A549 (cell line): ENCODE measurements around the gene SMARCAL1. TPM values are rescaled to one million over a fixed set of nuclear protein-coding genes. Genes with fewer than 3 reads are reported as not detected.

ENCODE experiments used
- ATAC-seq, 2 experiments: fragments of 200-7000 bp in 1 of 2; fragments of >200 bp in 1 of 2; cut with Nextera tagmentation in 1 of 2; cut with Tn5 transposase in 1 of 2; 3 replicates each; pipeline versions ENCODE4 v1.8.0 to v1.9.1; 2018 to 2020; ENCODE audit warnings: mild to moderate bottlenecking in 1 of 2, moderate library complexity in 1 of 2
- CTCF ChIA-PET: fragments of 300-600 bp; sonication (Branson Sonifier 250); formaldehyde crosslinking; extraction: SDS; loops from one replicate; lab custom pipeline; 2021; ENCODE audit warnings: antibody characterized with exemption, inconsistent platforms; lab: Yijun Ruan, JAX
- POLR2A ChIA-PET: fragments of 350-600 bp; formaldehyde crosslinking; extraction: SDS; loops from one replicate; lab custom pipeline; 2021; ENCODE audit warnings: antibody characterized with exemption, inconsistent platforms; lab: Yijun Ruan, JAX
- DNase-seq, 2 experiments: peaks; one replicate each; pipeline versions ENCODE4 v3.0.0 to v3.0.0-alpha.2; 2011 to 2016; ENCODE audit warnings: low read depth in 1 of 2, low spot score in 1 of 2
- FAIRE-seq: peaks from 2 replicates; lab custom pipeline; 2011; peaks lifted over from hg19 to GRCh38; lab: Jason Lieb, UNC
- H3K27ac ChIP-seq, 2 experiments: fragments of >200 bp; sonication (Bioruptor Twin); formaldehyde crosslinking; 3 replicates each; pipeline ENCODE4 v1.5.1; 2016 to 2017
- H3K4me1 ChIP-seq: fragments of >200 bp; sonication (Bioruptor Twin); formaldehyde crosslinking; 3 replicates; pipeline ENCODE4 v1.6.1; 2016
- H3K4me2 ChIP-seq: fragments of >200 bp; sonication (Bioruptor Twin); formaldehyde crosslinking; 3 replicates; pipeline ENCODE4 v1.6.1; 2016
- H3K4me3 ChIP-seq: fragments of >200 bp; sonication (Bioruptor Twin); formaldehyde crosslinking; 3 replicates; pipeline ENCODE4 v1.5.1; 2016
- H3K9me3 ChIP-seq: fragments of >200 bp; sonication (Bioruptor Twin); formaldehyde crosslinking; 3 replicates; pipeline ENCODE4 v1.6.1; 2016
- CBX8 ChIP-seq: fragments of 200-600 bp; sonication (generic); IDR thresholded peaks from 2 replicates; pipeline ENCODE4 v1.6.1; 2016
- CHD2 ChIP-seq: fragments of 150-350 bp; IDR thresholded peaks from 2 replicates; pipeline ENCODE4 v1.6.1; 2014; ENCODE audit warnings: low read length; ENCODE audit not compliant: partially characterized antibody
- CHD4 ChIP-seq: fragments of 200-600 bp; sonication (generic); IDR thresholded peaks from 2 replicates; pipeline ENCODE4 v1.6.1; 2016; ENCODE audit warnings: antibody characterized with exemption, mild to moderate bottlenecking, borderline replicate concordance
- EHF ChIP-seq: fragments of 250-450 bp; sonication (Bioruptor Pico); IDR thresholded peaks from 2 replicates; pipeline ENCODE4 v1.5.0; 2020; ENCODE audit warnings: mild to moderate bottlenecking
- EP300 ChIP-seq, 2 experiments: fragments of >200 bp; sonication (Bioruptor Twin); formaldehyde crosslinking; IDR thresholded peaks; 2 replicates in 1 of 2; 3 replicates in 1 of 2; pipeline ENCODE4 v1.6.1; 2016 to 2017
- FOSL2 ChIP-seq, 2 experiments: fragments of 450-650 bp in 1 of 2; fragments of >200 bp in 1 of 2; sonication (Bioruptor Twin) in 1 of 2; formaldehyde crosslinking; IDR thresholded peaks; 2 replicates each; pipeline versions ENCODE4 v1.5.0 to v1.6.1; 2016 to 2020; ENCODE audit warnings: mild to moderate bottlenecking in 1 of 2, moderate library complexity in 1 of 2
- GATA3 ChIP-seq: IDR thresholded peaks from 2 replicates; pipeline ENCODE4 v1.6.1; 2012; ENCODE audit warnings: borderline replicate concordance
- HDAC2 ChIP-seq: fragments of 200-600 bp; sonication (generic); IDR thresholded peaks from 2 replicates; pipeline ENCODE4 v1.6.1; 2016
- HEYL ChIP-seq: fragments of 250-450 bp; sonication (Bioruptor Pico); IDR thresholded peaks from 2 replicates; pipeline ENCODE4 v1.8.0; 2021; ENCODE audit warnings: mild to moderate bottlenecking, moderate library complexity
- HOXB13 ChIP-seq: fragments of 250-450 bp; sonication (Bioruptor Pico); IDR thresholded peaks from 2 replicates; pipeline ENCODE4 v1.5.0; 2020; ENCODE audit warnings: low read depth, mild to moderate bottlenecking, moderate library complexity
- HOXB5 ChIP-seq: fragments of 250-450 bp; sonication (Bioruptor Pico); IDR thresholded peaks from 2 replicates; pipeline ENCODE4 v1.5.0; 2020; ENCODE audit warnings: mild to moderate bottlenecking, moderate library complexity
- JUN ChIP-seq, 2 experiments: fragments of >200 bp; sonication (Bioruptor Twin); formaldehyde crosslinking; IDR thresholded peaks; 2 replicates in 1 of 2; 3 replicates in 1 of 2; pipeline ENCODE4 v1.6.1; 2016 to 2017
- KDM1A ChIP-seq: fragments of 200-600 bp; sonication (generic); IDR thresholded peaks from 2 replicates; pipeline ENCODE4 v1.6.1; 2016; ENCODE audit warnings: low read depth, mild to moderate bottlenecking
- MAFK ChIP-seq: fragments of 450-650 bp; IDR thresholded peaks from 2 replicates; pipeline ENCODE4 v1.6.1; 2014; ENCODE audit not compliant: partially characterized antibody
- POLR2A ChIP-seq: IDR thresholded peaks from 2 replicates; pipeline ENCODE4 v1.6.1; 2012; ENCODE audit warnings: mild to moderate bottlenecking, low read length
- POLR2AphosphoS2 ChIP-seq: conservative IDR thresholded peaks from 2 replicates; pipeline ENCODE4 v1.6.1; 2012; ENCODE audit warnings: low read length, improper control_type of control experiment, inconsistent platforms
- RARB ChIP-seq: fragments of 250-450 bp; sonication (Bioruptor Pico); IDR thresholded peaks from 2 replicates; pipeline ENCODE4 v1.8.0; 2021; ENCODE audit warnings: mild to moderate bottlenecking, moderate library complexity
- RCOR1 ChIP-seq: fragments of 150-350 bp; IDR thresholded peaks from 2 replicates; pipeline ENCODE4 v1.6.1; 2014; ENCODE audit warnings: antibody characterized with exemption, low read length, low read depth
- RFX5 ChIP-seq: fragments of 450-650 bp; IDR thresholded peaks from 2 replicates; pipeline ENCODE4 v1.7.1; 2014; ENCODE audit warnings: antibody characterized with exemption, mild to moderate bottlenecking, moderate library complexity
- SMC3 ChIP-seq: fragments of >200 bp; sonication (Bioruptor Twin); formaldehyde crosslinking; IDR thresholded peaks from 3 replicates; pipeline ENCODE4 v1.6.1; 2018; ENCODE audit warnings: inconsistent platforms
- WGBS: methylation state at CpG from one replicate; pipeline ENCODE4 v1.1.6; 2017; ENCODE audit errors: missing lambda C conversion rate; 5-methylcytosine and 5-hydroxymethylcytosine counted together
- polyA plus RNA-seq, 4 experiments: library from polyadenylated mRNA; depleted of rRNA in 3 of 4; stranded (reverse); fragments of >200 nt; fragmentation: RNase III in 1 of 4; extraction: RNeasy Plus Mini Kit Qiagen cat#74134 plus additional on column Dnase treatment in 1 of 4; gene quantifications; 2 replicates in 3 of 4; 3 replicates in 1 of 4; pipeline ENCODE4 v1.2.3, GENCODE V29; 2011 to 2017
- TF ChIP-seq, protein P1 (sequence below): fragments of >200 bp; sonication (Bioruptor Twin); formaldehyde crosslinking; IDR thresholded peaks from 3 replicates; pipeline ENCODE4 v1.5.1; 2016
- TF ChIP-seq, protein P2 (sequence below): fragments of 250-450 bp; sonication (Bioruptor Pico); IDR thresholded peaks from 2 replicates; pipeline ENCODE4 v1.5.0; 2021; ENCODE audit warnings: mild to moderate bottlenecking, moderate library complexity, borderline replicate concordance
- TF ChIP-seq, protein P3 (sequence below): IDR thresholded peaks from 2 replicates; pipeline ENCODE4 v1.6.1; 2012; ENCODE audit warnings: low read depth, borderline replicate concordance
- TF ChIP-seq, protein P4 (sequence below): fragments of 150-350 bp; IDR thresholded peaks from 2 replicates; pipeline ENCODE4 v1.6.1; 2014; ENCODE audit warnings: low read depth, mild to moderate bottlenecking, low read length
- TF ChIP-seq, protein P5 (sequence below): fragments of >200 bp; sonication (Bioruptor Twin); formaldehyde crosslinking; IDR thresholded peaks from 2 replicates; pipeline ENCODE4 v1.6.1; 2016

SMARCAL1 gene
- polyA plus RNA-seq, 2 of the 4 experiments (the other 2 are of a cell fraction) = 18.4 to 28.7 TPM

DNA sequence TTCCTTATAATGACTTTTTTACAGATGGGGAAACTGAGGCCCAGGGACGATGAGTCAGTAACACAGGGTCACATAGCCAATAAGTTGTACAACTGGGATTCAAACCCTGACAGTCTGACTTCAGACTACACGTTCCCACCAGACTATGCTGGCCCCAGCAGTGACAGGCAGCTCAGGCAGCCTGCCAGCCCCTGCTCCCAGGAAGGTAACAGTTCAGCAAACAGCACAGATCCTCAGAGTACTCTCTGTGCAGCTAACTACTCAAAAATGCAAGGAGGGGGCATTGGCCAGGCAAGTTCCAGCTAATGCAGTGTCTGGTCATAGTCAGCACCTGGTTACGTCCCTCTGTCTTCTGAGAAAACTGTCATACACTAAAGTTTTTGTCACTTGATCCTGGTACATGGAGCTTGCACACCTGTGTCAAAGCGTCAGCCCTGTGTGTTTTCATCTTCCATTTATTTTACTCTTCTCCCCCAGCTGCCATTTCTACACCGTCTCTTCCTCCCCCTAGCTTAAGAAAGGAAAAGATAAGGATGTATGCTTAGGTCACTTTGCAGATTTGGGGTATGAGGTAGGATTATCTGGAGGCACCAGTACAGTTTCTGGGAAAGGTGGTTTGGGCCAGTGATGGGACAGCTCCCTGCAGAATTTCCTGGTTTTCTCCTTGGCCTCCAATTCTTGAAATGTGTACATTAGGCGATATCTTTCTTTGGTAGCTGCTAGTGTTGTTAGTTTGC, 4.5 kb downstream of the SMARCAL1 start:
- TF ChIP-seq MAFK (no peak), RCOR1 (no peak), POLR2AphosphoS2 (no peak), KDM1A (no peak), CHD2 (no peak), FOSL2 (IDR thresholded peaks at IDR 0.05) (no peak), FOSL2 (CRISPR knock-in tag; IDR thresholded peaks at IDR 0.05) (no peak), HEYL (no peak), HDAC2 (no peak), EP300 (IDR thresholded peaks at IDR 0.05) (no peak), CHD4 (no peak), CBX8 (no peak), RARB (CRISPR knock-in tag) (no peak), HOXB5 (CRISPR knock-in tag) (no peak), RFX5 (no peak), POLR2A (no peak)
- TF ChIP-seq, protein P1, sequence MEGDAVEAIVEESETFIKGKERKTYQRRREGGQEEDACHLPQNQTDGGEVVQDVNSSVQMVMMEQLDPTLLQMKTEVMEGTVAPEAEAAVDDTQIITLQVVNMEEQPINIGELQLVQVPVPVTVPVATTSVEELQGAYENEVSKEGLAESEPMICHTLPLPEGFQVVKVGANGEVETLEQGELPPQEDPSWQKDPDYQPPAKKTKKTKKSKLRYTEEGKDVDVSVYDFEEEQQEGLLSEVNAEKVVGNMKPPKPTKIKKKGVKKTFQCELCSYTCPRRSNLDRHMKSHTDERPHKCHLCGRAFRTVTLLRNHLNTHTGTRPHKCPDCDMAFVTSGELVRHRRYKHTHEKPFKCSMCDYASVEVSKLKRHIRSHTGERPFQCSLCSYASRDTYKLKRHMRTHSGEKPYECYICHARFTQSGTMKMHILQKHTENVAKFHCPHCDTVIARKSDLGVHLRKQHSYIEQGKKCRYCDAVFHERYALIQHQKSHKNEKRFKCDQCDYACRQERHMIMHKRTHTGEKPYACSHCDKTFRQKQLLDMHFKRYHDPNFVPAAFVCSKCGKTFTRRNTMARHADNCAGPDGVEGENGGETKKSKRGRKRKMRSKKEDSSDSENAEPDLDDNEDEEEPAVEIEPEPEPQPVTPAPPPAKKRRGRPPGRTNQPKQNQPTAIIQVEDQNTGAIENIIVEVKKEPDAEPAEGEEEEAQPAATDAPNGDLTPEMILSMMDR = no peak
- TF ChIP-seq, protein P2, sequence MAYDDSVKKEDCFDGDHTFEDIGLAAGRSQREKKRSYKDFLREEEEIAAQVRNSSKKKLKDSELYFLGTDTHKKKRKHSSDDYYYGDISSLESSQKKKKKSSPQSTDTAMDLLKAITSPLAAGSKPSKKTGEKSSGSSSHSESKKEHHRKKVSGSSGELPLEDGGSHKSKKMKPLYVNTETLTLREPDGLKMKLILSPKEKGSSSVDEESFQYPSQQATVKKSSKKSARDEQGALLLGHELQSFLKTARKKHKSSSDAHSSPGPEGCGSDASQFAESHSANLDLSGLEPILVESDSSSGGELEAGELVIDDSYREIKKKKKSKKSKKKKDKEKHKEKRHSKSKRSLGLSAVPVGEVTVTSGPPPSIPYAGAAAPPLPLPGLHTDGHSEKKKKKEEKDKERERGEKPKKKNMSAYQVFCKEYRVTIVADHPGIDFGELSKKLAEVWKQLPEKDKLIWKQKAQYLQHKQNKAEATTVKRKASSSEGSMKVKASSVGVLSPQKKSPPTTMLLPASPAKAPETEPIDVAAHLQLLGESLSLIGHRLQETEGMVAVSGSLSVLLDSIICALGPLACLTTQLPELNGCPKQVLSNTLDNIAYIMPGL (CRISPR knock-in tag) = no peak
- TF ChIP-seq, protein P3, sequence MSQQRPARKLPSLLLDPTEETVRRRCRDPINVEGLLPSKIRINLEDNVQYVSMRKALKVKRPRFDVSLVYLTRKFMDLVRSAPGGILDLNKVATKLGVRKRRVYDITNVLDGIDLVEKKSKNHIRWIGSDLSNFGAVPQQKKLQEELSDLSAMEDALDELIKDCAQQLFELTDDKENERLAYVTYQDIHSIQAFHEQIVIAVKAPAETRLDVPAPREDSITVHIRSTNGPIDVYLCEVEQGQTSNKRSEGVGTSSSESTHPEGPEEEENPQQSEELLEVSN = no peak
- TF ChIP-seq, protein P4, sequence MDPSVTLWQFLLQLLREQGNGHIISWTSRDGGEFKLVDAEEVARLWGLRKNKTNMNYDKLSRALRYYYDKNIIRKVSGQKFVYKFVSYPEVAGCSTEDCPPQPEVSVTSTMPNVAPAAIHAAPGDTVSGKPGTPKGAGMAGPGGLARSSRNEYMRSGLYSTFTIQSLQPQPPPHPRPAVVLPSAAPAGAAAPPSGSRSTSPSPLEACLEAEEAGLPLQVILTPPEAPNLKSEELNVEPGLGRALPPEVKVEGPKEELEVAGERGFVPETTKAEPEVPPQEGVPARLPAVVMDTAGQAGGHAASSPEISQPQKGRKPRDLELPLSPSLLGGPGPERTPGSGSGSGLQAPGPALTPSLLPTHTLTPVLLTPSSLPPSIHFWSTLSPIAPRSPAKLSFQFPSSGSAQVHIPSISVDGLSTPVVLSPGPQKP = no peak
- POLR2A ChIA-PET = no interaction called here
- CTCF ChIA-PET = interaction anchor here (0.6 to 4.1 kb wide), 3 partner anchors 8 to 273 kb away, joined by 3 to 31 read pairs (median 4); no protein-coding TSS in a partner anchor

DNA sequence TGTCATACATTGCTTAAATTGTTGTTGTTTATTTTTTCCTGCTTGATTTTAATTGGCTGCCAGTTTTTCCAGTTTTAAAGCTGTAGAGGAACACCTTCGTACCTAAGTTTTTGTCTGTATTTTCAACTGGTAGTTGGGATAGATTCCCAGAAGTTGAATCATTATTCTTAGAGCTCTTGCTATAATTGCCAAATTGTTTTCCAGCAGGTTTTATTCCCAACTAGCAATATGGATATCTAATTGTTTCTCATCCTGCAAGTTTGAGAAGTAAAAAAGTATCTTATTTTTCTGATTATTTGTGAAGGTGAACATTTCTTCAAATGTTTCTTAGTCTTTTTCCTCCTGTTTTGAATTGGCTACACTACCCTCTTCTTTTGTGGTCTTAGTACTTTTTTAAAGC, 6.7 kb downstream of the SMARCAL1 start:
- H3K4me2 ChIP-seq = no peak overlapping the region
- CTCF ChIA-PET = no interaction called here
- H3K4me3 ChIP-seq = no peak overlapping the region
- H3K27ac ChIP-seq = no peak overlapping the region
- DNase-seq (no peak), FAIRE-seq (no peak), ATAC-seq (no peak)
- no peaks in the 10 kb centered on the region for H3K9me3 ChIP-seq
- 89% methylated on average over 1 of the region's 1 CpG for WGBS
- no peak for TF ChIP-seq EHF
- TF ChIP-seq HOXB13 (CRISPR knock-in tag) = no peak
- TF ChIP-seq JUN (IDR thresholded peaks at IDR 0.05) = no peak
- TF ChIP-seq EP300 (IDR thresholded peaks at IDR 0.05) = no peak
- no peak for TF ChIP-seq SMC3
- no peak for TF ChIP-seq HEYL
- no peak for TF ChIP-seq CBX8
- TF ChIP-seq, protein P5, sequence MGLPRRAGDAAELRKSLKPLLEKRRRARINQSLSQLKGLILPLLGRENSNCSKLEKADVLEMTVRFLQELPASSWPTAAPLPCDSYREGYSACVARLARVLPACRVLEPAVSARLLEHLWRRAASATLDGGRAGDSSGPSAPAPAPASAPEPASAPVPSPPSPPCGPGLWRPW = no peak
- no peak for TF ChIP-seq GATA3
- H3K4me1 ChIP-seq = no peaks in the 10 kb centered on the region
- POLR2A ChIA-PET = no interaction called here

More for the DNA sequence above, 4.5 kb downstream of the SMARCAL1 start:
- no peak for DNase-seq
- 85% methylated on average over 6 of the region's 6 CpGs for WGBS
- no peak for ATAC-seq
- H3K4me2 ChIP-seq = no peak overlapping the region
- no peaks in the 10 kb centered on the region for H3K9me3 ChIP-seq
- peaks cover 6% of the 10 kb centered on the region; the same call in 2 of the 3 replicates for H3K4me1 ChIP-seq
- no peak for FAIRE-seq
- no peak overlapping the region for H3K4me3 ChIP-seq
- no peak overlapping the region for H3K27ac ChIP-seq
